ENCODE results near the gene CD300LB. TPM values are rescaled to one million over a fixed set of nuclear protein-coding genes. Genes with fewer than 3 reads are reported as not detected.
"Not testable (repeated sequence)": the region's sequence is repeated elsewhere in the genome, so short reads cannot be mapped to it uniquely, and the experiment has no call there.

CD300LB gene
- total RNA-seq, 1 experiment from 2014 or later = not detected

DNA sequence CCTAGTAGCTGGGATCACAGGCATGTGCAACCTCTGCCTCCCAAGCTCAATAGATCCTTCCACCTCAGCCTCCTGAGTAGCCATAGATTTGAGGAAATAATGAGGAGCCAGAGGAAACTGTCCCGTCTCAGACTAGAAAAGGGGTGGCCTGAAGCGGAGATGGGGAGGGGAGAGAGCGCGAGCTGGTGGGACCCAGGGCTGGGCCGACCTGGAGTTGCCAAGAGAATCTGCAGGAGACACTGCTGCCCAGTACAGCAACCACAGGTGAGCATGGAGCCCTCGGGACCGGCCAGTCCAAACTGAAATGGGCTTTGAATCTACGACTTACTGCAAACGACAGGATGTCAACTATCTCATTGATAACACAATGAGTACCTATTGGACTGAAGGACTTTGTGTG lies 40.6 kb downstream of the CD300LB start:
- H3K79me1 ChIP-seq (ENCODE audit: insufficient read depth, low read depth, low read length, poor library complexity, severe bottlenecking) = no peaks in the 10 kb centered on the region
- no peak overlapping the region for H2BK20ac ChIP-seq (ENCODE audit: low read depth, low read length, poor library complexity, severe bottlenecking)
- no CpG with 5 or more reads among the region's 9 CpGs for WGBS (ENCODE audit: extremely low coverage, insufficient read length, low lambda C conversion rate)
- no peak overlapping the region for H2BK120ac ChIP-seq (ENCODE audit: low read depth, low read length, poor library complexity, severe bottlenecking)
- H3K23me2 ChIP-seq (ENCODE audit: insufficient read length, low read depth, low read length, poor library complexity, severe bottlenecking) = no peaks in the 10 kb centered on the region
- H3K14ac ChIP-seq (ENCODE audit: insufficient read depth, low read length) = no peak overlapping the region
- H3K9ac ChIP-seq (ENCODE audit: extremely low read depth, insufficient read length, low read length) = no peak overlapping the region
- H3T11ph ChIP-seq (ENCODE audit: low read length) = no peak overlapping the region
- no peak overlapping the region for H4K91ac ChIP-seq (ENCODE audit: insufficient read length, low read depth, low read length)
- no peak overlapping the region for H3K27ac ChIP-seq (ENCODE audit: insufficient read length, low read depth, low read length)
- Mint-ChIP-seq H3K36me3 (ENCODE audit: insufficient read depth in 1 of 3, low read depth in 3 of 3) (peaks cover 0 to 9% (median 3%) of the 10 kb centered on the region in 3 experiments; a peak in 3 of 7 replicates), H3K27ac (no peak overlapping the region), H3K4me3 (no peak overlapping the region), H3K27me3 (ENCODE audit: low read depth) (peaks cover 27% of the 10 kb centered on the region), H3K9me3 (peaks cover 15% of the 10 kb centered on the region in 2 experiments), H3K4me1 (peaks cover 2 to 3% of the 10 kb centered on the region in 2 experiments; a peak in 3 of 4 replicates)
- H3K4ac ChIP-seq (ENCODE audit: low read depth, low read length) = no peak overlapping the region
- H3K56ac ChIP-seq (ENCODE audit: insufficient read length, low read depth, low read length) = no peak overlapping the region
- TF ChIP-seq, protein P1, sequence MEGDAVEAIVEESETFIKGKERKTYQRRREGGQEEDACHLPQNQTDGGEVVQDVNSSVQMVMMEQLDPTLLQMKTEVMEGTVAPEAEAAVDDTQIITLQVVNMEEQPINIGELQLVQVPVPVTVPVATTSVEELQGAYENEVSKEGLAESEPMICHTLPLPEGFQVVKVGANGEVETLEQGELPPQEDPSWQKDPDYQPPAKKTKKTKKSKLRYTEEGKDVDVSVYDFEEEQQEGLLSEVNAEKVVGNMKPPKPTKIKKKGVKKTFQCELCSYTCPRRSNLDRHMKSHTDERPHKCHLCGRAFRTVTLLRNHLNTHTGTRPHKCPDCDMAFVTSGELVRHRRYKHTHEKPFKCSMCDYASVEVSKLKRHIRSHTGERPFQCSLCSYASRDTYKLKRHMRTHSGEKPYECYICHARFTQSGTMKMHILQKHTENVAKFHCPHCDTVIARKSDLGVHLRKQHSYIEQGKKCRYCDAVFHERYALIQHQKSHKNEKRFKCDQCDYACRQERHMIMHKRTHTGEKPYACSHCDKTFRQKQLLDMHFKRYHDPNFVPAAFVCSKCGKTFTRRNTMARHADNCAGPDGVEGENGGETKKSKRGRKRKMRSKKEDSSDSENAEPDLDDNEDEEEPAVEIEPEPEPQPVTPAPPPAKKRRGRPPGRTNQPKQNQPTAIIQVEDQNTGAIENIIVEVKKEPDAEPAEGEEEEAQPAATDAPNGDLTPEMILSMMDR (conservative IDR thresholded peaks at IDR 0.05) = no peak
- H3K27me3 ChIP-seq (ENCODE audit: insufficient read depth, low read length) = no peaks in the 10 kb centered on the region
- no peaks in the 10 kb centered on the region for H3K9me3 ChIP-seq (ENCODE audit: control insufficient read depth, low read depth, low read length)
- no peak overlapping the region for H2BK5ac ChIP-seq (ENCODE audit: insufficient read length, low read length)
- H3K18ac ChIP-seq (ENCODE audit: insufficient read length, low read depth, low read length) = no peak overlapping the region
- no peaks in the 10 kb centered on the region for H3K4me1 ChIP-seq (ENCODE audit: insufficient read depth, low read length)
- no peak overlapping the region for H2AFZ ChIP-seq (ENCODE audit: low read length)
- DNase-seq = peak; percentile 24
- H3K4me2 ChIP-seq (ENCODE audit: insufficient read depth, insufficient read length, low read length) = no peak overlapping the region
- no peak overlapping the region for H4K8ac ChIP-seq (replicated peaks; ENCODE audit: insufficient read length, low read depth, low read length)
- H2AK5ac ChIP-seq (ENCODE audit: insufficient read length, low read length) = no peak overlapping the region
- H4K20me1 ChIP-seq (ENCODE audit: control insufficient read depth, insufficient read depth, insufficient read length) = no peaks in the 10 kb centered on the region
- no peak overlapping the region for H3K23ac ChIP-seq (ENCODE audit: insufficient read length, low read depth, low read length)
- no peaks in the 10 kb centered on the region for H3K79me2 ChIP-seq (ENCODE audit: insufficient read depth, low read length)
- no peak overlapping the region for H4K5ac ChIP-seq (ENCODE audit: insufficient read length, low read depth, low read length)
- no peak overlapping the region for H2BK12ac ChIP-seq (ENCODE audit: insufficient read length, low read depth, low read length)
- no peak overlapping the region for H2BK15ac ChIP-seq (ENCODE audit: low read depth, low read length)

DNA sequence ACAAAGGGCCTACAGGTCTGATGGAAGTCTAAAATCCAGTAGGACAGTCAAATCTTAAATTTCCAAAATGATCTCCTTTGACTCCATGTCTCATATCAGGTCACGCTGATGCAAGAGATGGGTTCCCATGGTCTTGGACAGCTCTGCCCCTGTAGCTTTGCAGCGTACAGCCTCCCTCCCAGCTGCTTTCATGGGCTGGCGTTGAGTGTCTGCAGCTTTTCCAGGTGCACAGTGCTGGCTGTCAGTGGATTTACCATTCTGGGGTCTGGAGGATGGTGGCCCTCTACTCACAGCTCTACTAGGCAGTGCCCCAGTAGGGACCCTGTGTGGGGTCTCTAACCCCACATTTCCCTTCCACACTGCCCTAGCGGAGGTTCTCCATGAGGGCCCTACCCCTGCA lies 43.0 kb downstream of the CD300LB start:
- not testable (repeated sequence) for H3K36me3 Mint-ChIP-seq (ENCODE audit: insufficient read depth in 1 of 3, low read depth in 3 of 3); H3K4me2 ChIP-seq (ENCODE audit: insufficient read depth, insufficient read length, low read length); H3K9ac ChIP-seq (ENCODE audit: extremely low read depth, insufficient read length, low read length); H3K4me1 ChIP-seq (ENCODE audit: insufficient read depth, low read length); H3K9me3 ChIP-seq (ENCODE audit: control insufficient read depth, low read depth, low read length); H2AK5ac ChIP-seq (ENCODE audit: insufficient read length, low read length); H2BK5ac ChIP-seq (ENCODE audit: insufficient read length, low read length); H3T11ph ChIP-seq (ENCODE audit: low read length); H2BK120ac ChIP-seq (ENCODE audit: low read depth, low read length, poor library complexity, severe bottlenecking); H3K4me1 Mint-ChIP-seq; H3K79me2 ChIP-seq (ENCODE audit: insufficient read depth, low read length); H4K5ac ChIP-seq (ENCODE audit: insufficient read length, low read depth, low read length); H2BK20ac ChIP-seq (ENCODE audit: low read depth, low read length, poor library complexity, severe bottlenecking); H3K79me1 ChIP-seq (ENCODE audit: insufficient read depth, low read depth, low read length, poor library complexity, severe bottlenecking); H4K20me1 ChIP-seq (ENCODE audit: control insufficient read depth, insufficient read depth, insufficient read length); H4K8ac ChIP-seq (replicated peaks; ENCODE audit: insufficient read length, low read depth, low read length); H3K4me3 Mint-ChIP-seq; H2BK15ac ChIP-seq (ENCODE audit: low read depth, low read length); H3K27me3 ChIP-seq (ENCODE audit: insufficient read depth, low read length); H2BK12ac ChIP-seq (ENCODE audit: insufficient read length, low read depth, low read length); H3K27ac ChIP-seq (ENCODE audit: insufficient read length, low read depth, low read length); H3K14ac ChIP-seq (ENCODE audit: insufficient read depth, low read length); H3K27ac Mint-ChIP-seq; H4K91ac ChIP-seq (ENCODE audit: insufficient read length, low read depth, low read length); H3K23me2 ChIP-seq (ENCODE audit: insufficient read length, low read depth, low read length, poor library complexity, severe bottlenecking); H3K23ac ChIP-seq (ENCODE audit: insufficient read length, low read depth, low read length); H3K56ac ChIP-seq (ENCODE audit: insufficient read length, low read depth, low read length); H3K4ac ChIP-seq (ENCODE audit: low read depth, low read length); H2AFZ ChIP-seq (ENCODE audit: low read length); H3K18ac ChIP-seq (ENCODE audit: insufficient read length, low read depth, low read length)
- WGBS (ENCODE audit: extremely low coverage, insufficient read length, low lambda C conversion rate) = no CpG with 5 or more reads among the region's 4 CpGs
- DNase-seq = peak; percentile 5
- Mint-ChIP-seq H3K27me3 (ENCODE audit: low read depth) (peaks cover 36% of the 10 kb centered on the region), H3K9me3 (peaks cover 15% of the 10 kb centered on the region in 2 experiments)
